Activated CD8-positive, alpha-beta memory T cell treated with anti-CD3 and anti-CD28 coated beads, Interleukin-2, amount 50 U/mL, for 24 hours (primary cell): ENCODE results near the gene HIPK2.

ENCODE experiments used
- DNase-seq: peaks from one replicate; pipeline ENCODE4 v3.0.0-alpha.2; 2020; ENCODE audit errors: extremely low read depth

Gene HIPK2

GRCh38 chr7:139589474-139589873 is 188.3 kb downstream of the HIPK2 start:
- DNase-seq: no peak

- no peak for DNase-seq
Observed at GRCh38 chr7:139588632-139589031, 189.2 kb downstream of the HIPK2 start.

- DNase-seq: no peak
Observed at GRCh38 chr7:139587535-139587934, 190.3 kb downstream of the HIPK2 start.

- no peak for DNase-seq
Observed at GRCh38 chr7:139586286-139586685, 191.5 kb downstream of the HIPK2 start.

GRCh38 chr7:139585042-139585441 is 192.8 kb downstream of the HIPK2 start:
- DNase-seq: no peak

GRCh38 chr7:139583826-139584553 is 193.8 kb downstream of the HIPK2 start:
- no peak for DNase-seq

- DNase-seq: no peak
Observed at GRCh38 chr7:139582671-139583155, 195.1 kb downstream of the HIPK2 start.

GRCh38 chr7:139582130-139582650 is 195.6 kb downstream of the HIPK2 start:
- DNase-seq: no peak

- DNase-seq: no peak
Observed at GRCh38 chr7:139580435-139580834, 197.4 kb downstream of the HIPK2 start.

- DNase-seq: no peak
Observed at GRCh38 chr7:139576179-139576973, 201.4 kb downstream of the HIPK2 start.

- DNase-seq: no peak
Observed at GRCh38 chr7:139575338-139575680, 202.5 kb downstream of the HIPK2 start.

- DNase-seq: no peak
Observed at GRCh38 chr7:139574618-139575337, 203.0 kb downstream of the HIPK2 start.

- DNase-seq: no peak
Observed at GRCh38 chr7:139573871-139574270, 203.9 kb downstream of the HIPK2 start.

- no peak for DNase-seq
Observed at GRCh38 chr7:139572704-139573385, 205.0 kb downstream of the HIPK2 start.

- no peak for DNase-seq
Observed at GRCh38 chr7:139572071-139572470, 205.7 kb downstream of the HIPK2 start.

GRCh38 chr7:139571651-139572050 is 206.1 kb downstream of the HIPK2 start:
- no peak for DNase-seq

- DNase-seq: no peak
Observed at GRCh38 chr7:139571190-139571589, 206.6 kb downstream of the HIPK2 start.

GRCh38 chr7:139570626-139571025 is 207.2 kb downstream of the HIPK2 start:
- no peak for DNase-seq

GRCh38 chr7:139570119-139570518 is 207.7 kb downstream of the HIPK2 start:
- no peak for DNase-seq

GRCh38 chr7:139568813-139569490 is 208.8 kb downstream of the HIPK2 start:
- no peak for DNase-seq

GRCh38 chr7:139568346-139568675 is 209.5 kb downstream of the HIPK2 start:
- DNase-seq: no peak
